HEK293T (cell line): Measurements from ENCODE around the gene ZBTB44.
"Not testable (repeated sequence)": the region's sequence is repeated elsewhere in the genome, so short reads cannot be mapped to it uniquely, and the experiment has no call there.

Experiments
- CTCF ChIA-PET: fragments of 350-600 bp; formaldehyde crosslinking; extraction: SDS; loops from one replicate; lab custom pipeline; 2021; ENCODE audit warnings: antibody characterized with exemption, inconsistent platforms; lab: Yijun Ruan, JAX
- POLR2A ChIA-PET: fragments of 350-600 bp; formaldehyde crosslinking; extraction: SDS; loops from one replicate; lab custom pipeline; 2020; ENCODE audit warnings: antibody characterized with exemption, inconsistent platforms; lab: Yijun Ruan, JAX
- DNase-seq: peaks from one replicate; pipeline ENCODE4 v3.0.0; 2012; ENCODE audit warnings: mixed read lengths; ENCODE audit errors: extremely low spot score
- ARNT ChIP-seq: fragments of 450-650 bp; IDR thresholded peaks from 2 replicates; pipeline ENCODE4 v1.6.1; 2017; ENCODE audit warnings: mild to moderate bottlenecking
- BHLHE40 ChIP-seq: fragments of 450-650 bp; IDR thresholded peaks from 2 replicates; pipeline ENCODE4 v1.6.1; 2016; ENCODE audit warnings: mild to moderate bottlenecking, moderate library complexity, borderline replicate concordance
- CTBP1 ChIP-seq: fragments of 450-650 bp; IDR thresholded peaks from 2 replicates; pipeline ENCODE4 v1.6.1; 2016; ENCODE audit warnings: borderline replicate concordance
- ELF4 ChIP-seq: fragments of 450-650 bp; IDR thresholded peaks from 2 replicates; pipeline ENCODE4 v1.6.1; 2017; ENCODE audit warnings: antibody characterized with exemption
- FOXA1 ChIP-seq: fragments of 450-650 bp; IDR thresholded peaks from 2 replicates; pipeline ENCODE4 v1.6.1; 2016; ENCODE audit warnings: mild to moderate bottlenecking
- FOXK2 ChIP-seq: fragments of 450-650 bp; IDR thresholded peaks from 2 replicates; pipeline ENCODE4 v1.6.1; 2016; ENCODE audit warnings: mild to moderate bottlenecking
- FOXM1 ChIP-seq: fragments of 450-650 bp; IDR thresholded peaks from 2 replicates; pipeline ENCODE4 v1.6.1; 2017; ENCODE audit warnings: mild to moderate bottlenecking, borderline replicate concordance
- HDGF ChIP-seq: fragments of 450-650 bp; IDR thresholded peaks from 2 replicates; pipeline ENCODE4 v1.6.1; 2017; ENCODE audit warnings: antibody characterized with exemption, borderline replicate concordance
- L3MBTL2 ChIP-seq: fragments of 450-650 bp; conservative IDR thresholded peaks from 2 replicates; pipeline ENCODE4 v1.6.1; 2016; ENCODE audit warnings: mild to moderate bottlenecking
- LEF1 ChIP-seq: fragments of 450-650 bp; IDR thresholded peaks from 2 replicates; pipeline ENCODE4 v1.6.1; 2017; ENCODE audit warnings: mild to moderate bottlenecking, borderline replicate concordance
- NFRKB ChIP-seq: fragments of 450-650 bp; IDR thresholded peaks from 2 replicates; pipeline ENCODE4 v1.6.1; 2016; ENCODE audit warnings: mild to moderate bottlenecking, moderate library complexity
- PKNOX1 ChIP-seq: fragments of 450-650 bp; IDR thresholded peaks from 2 replicates; pipeline ENCODE4 v1.6.1; 2016
- SP1 ChIP-seq: fragments of 450-650 bp; IDR thresholded peaks from 2 replicates; pipeline ENCODE4 v1.6.1; 2017
- SUZ12 ChIP-seq: fragments of 450-650 bp; IDR thresholded peaks from 2 replicates; pipeline ENCODE4 v1.6.1; 2016; ENCODE audit warnings: mild to moderate bottlenecking
- TARDBP ChIP-seq: fragments of 450-650 bp; IDR thresholded peaks from 2 replicates; pipeline ENCODE4 v1.6.1; 2016
- ZNF384 ChIP-seq: fragments of 450-650 bp; IDR thresholded peaks from 2 replicates; pipeline ENCODE4 v1.6.1; 2016

The ZBTB44 gene

GRCh38 chr11:130201026-130201425, 113.7 kb downstream of the ZBTB44 start:
- CTCF ChIA-PET, result interaction anchor here (0.6 kb wide), 1 partner anchor 1006 kb away, joined by 3 read pairs; no protein-coding TSS in a partner anchor
- POLR2A ChIA-PET, result no interaction called here
- TF ChIP-seq ZNF384 (no peak), PKNOX1 (no peak), SP1 (no peak), ARNT (no peak), FOXM1 (no peak), SUZ12 (no peak), FOXA1 (no peak), BHLHE40 (no peak), L3MBTL2 (no peak), HDGF (no peak), CTBP1 (no peak), TARDBP (no peak), NFRKB (no peak), ELF4 (no peak), LEF1 (no peak)
- DNase-seq, result no peak

GRCh38 chr11:130199792-130200191, 114.9 kb downstream of the ZBTB44 start:
- DNase-seq, result no peak
- CTCF ChIA-PET, result no interaction called here
- POLR2A ChIA-PET, result no interaction called here
- no peak for TF ChIP-seq PKNOX1
- no peak for TF ChIP-seq ELF4

- ChIA-PET POLR2A (no interaction called here), CTCF (no interaction called here)
- no peak for TF ChIP-seq L3MBTL2
- TF ChIP-seq FOXK2, result no peak
- DNase-seq, result no peak
These were observed 115.8 kb downstream of the ZBTB44 start for GRCh38 chr11:130198964-130199363.

- POLR2A ChIA-PET, result no interaction called here
- TF ChIP-seq HDGF, result no peak
- CTCF ChIA-PET, result no interaction called here
- DNase-seq, result no peak
These were observed 116.4 kb downstream of the ZBTB44 start for GRCh38 chr11:130198292-130198691.

- CTCF ChIA-PET, result no interaction called here
- no peak for TF ChIP-seq HDGF
- TF ChIP-seq L3MBTL2, result no peak
- no peak for TF ChIP-seq SP1
- no peak for TF ChIP-seq TARDBP
- no peak for TF ChIP-seq ELF4
- TF ChIP-seq FOXK2, result no peak
- TF ChIP-seq CTBP1, result no peak
- TF ChIP-seq NFRKB, result no peak
- no peak for TF ChIP-seq LEF1
- TF ChIP-seq FOXM1, result no peak
- no peak for TF ChIP-seq ARNT
- TF ChIP-seq SUZ12, result no peak
- TF ChIP-seq PKNOX1, result no peak
- TF ChIP-seq ZNF384, result no peak
- POLR2A ChIA-PET, result no interaction called here
- DNase-seq, result no peak
These were observed 117.2 kb downstream of the ZBTB44 start for GRCh38 chr11:130197386-130198035.

- TF ChIP-seq SP1 (no peak), FOXA1 (no peak), FOXK2 (no peak), ZNF384 (no peak), PKNOX1 (no peak), L3MBTL2 (no peak), FOXM1 (no peak), BHLHE40 (no peak), ARNT (no peak), SUZ12 (no peak)
- ChIA-PET CTCF (no interaction called here), POLR2A (no interaction called here)
- no peak for DNase-seq
These were observed 120.3 kb downstream of the ZBTB44 start for GRCh38 chr11:130194241-130195023.

- DNase-seq, POLR2A ChIA-PET, CTCF ChIA-PET: not testable (repeated sequence)
These were observed 121.2 kb downstream of the ZBTB44 start for GRCh38 chr11:130193551-130193950.
